H9 (cell line): ENCODE data around the gene CASK. TPM values are rescaled to one million over a fixed set of nuclear protein-coding genes. Genes with fewer than 3 reads are reported as not detected.
"Not testable (repeated sequence)": the region's sequence is repeated elsewhere in the genome, so short reads cannot be mapped to it uniquely, and the experiment has no call there.

Experiments used
- DNase-seq: peaks from one replicate; pipeline ENCODE4 v3.0.0-alpha.2; 2017
- H2AFZ ChIP-seq: one replicate; pipeline ENCODE4 v1.6.1; 2013; ENCODE audit warnings: mild to moderate bottlenecking, low read length, control low read depth, moderate library complexity
- H2AK5ac ChIP-seq: 2 replicates; pipeline ENCODE4 v1.6.1; 2013; ENCODE audit warnings: low read length, control low read depth, mixed read lengths; ENCODE audit not compliant: insufficient read length
- H2BK120ac ChIP-seq: one replicate; pipeline ENCODE4 v1.6.1; 2013; ENCODE audit warnings: low read depth, mild to moderate bottlenecking, low read length, control low read depth, inconsistent platforms; ENCODE audit not compliant: poor library complexity, severe bottlenecking
- H2BK12ac ChIP-seq: 2 replicates; pipeline ENCODE4 v1.6.1; 2013; ENCODE audit warnings: low read length, control low read depth, mixed read lengths, low read depth; ENCODE audit not compliant: insufficient read length
- H2BK15ac ChIP-seq: 2 replicates; pipeline ENCODE4 v1.6.1; 2013; ENCODE audit warnings: low read depth, low read length, control low read depth
- H2BK20ac ChIP-seq: one replicate; pipeline ENCODE4 v1.6.1; 2013; ENCODE audit warnings: low read depth, mild to moderate bottlenecking, low read length, control low read depth, inconsistent platforms; ENCODE audit not compliant: poor library complexity, severe bottlenecking
- H2BK5ac ChIP-seq: 2 replicates; pipeline ENCODE4 v1.6.1; 2013; ENCODE audit warnings: low read length, control low read depth, mixed read lengths; ENCODE audit not compliant: insufficient read length
- H3K14ac ChIP-seq: 2 replicates; pipeline ENCODE4 v1.6.1; 2013; ENCODE audit warnings: low read length, control low read depth; ENCODE audit not compliant: insufficient read depth
- H3K18ac ChIP-seq: 2 replicates; pipeline ENCODE4 v1.6.1; 2013; ENCODE audit warnings: low read depth, mild to moderate bottlenecking, mixed read lengths, low read length, control low read depth; ENCODE audit not compliant: insufficient read length
- H3K23ac ChIP-seq: 2 replicates; pipeline ENCODE4 v1.6.1; 2013; ENCODE audit warnings: low read length, control low read depth, mixed read lengths, low read depth; ENCODE audit not compliant: insufficient read length
- H3K23me2 ChIP-seq: 2 replicates; pipeline ENCODE4 v1.6.1; 2013; ENCODE audit warnings: low read depth, mild to moderate bottlenecking, mixed read lengths, low read length, control low read depth; ENCODE audit not compliant: insufficient read length, poor library complexity, severe bottlenecking
- H3K27ac ChIP-seq: 2 replicates; pipeline ENCODE4 v1.5.1; 2013; ENCODE audit warnings: low read length, control low read depth, mixed read lengths, low read depth; ENCODE audit not compliant: insufficient read length
- H3K27me3 ChIP-seq: 2 replicates; pipeline ENCODE4 v1.6.1; 2013; ENCODE audit warnings: low read length, control low read depth, inconsistent platforms; ENCODE audit not compliant: insufficient read depth
- H3K4ac ChIP-seq: 2 replicates; pipeline ENCODE4 v1.6.1; 2013; ENCODE audit warnings: low read depth, mild to moderate bottlenecking, control low read depth, inconsistent platforms, low read length, moderate library complexity
- H3K4me1 ChIP-seq: 2 replicates; pipeline ENCODE4 v1.6.1; 2013; ENCODE audit warnings: low read length, control low read depth, inconsistent platforms; ENCODE audit not compliant: insufficient read depth
- H3K4me2 ChIP-seq: 2 replicates; pipeline ENCODE4 v1.6.1; 2013; ENCODE audit warnings: low read length, control low read depth, mixed read lengths; ENCODE audit not compliant: insufficient read length, insufficient read depth
- H3K56ac ChIP-seq: 2 replicates; pipeline ENCODE4 v1.6.1; 2013; ENCODE audit warnings: low read depth, mild to moderate bottlenecking, mixed read lengths, low read length, control low read depth; ENCODE audit not compliant: insufficient read length
- H3K79me1 ChIP-seq: 2 replicates; pipeline ENCODE4 v1.6.1; 2013; ENCODE audit warnings: low read depth, mild to moderate bottlenecking, moderate library complexity, low read length, control low read depth, inconsistent platforms; ENCODE audit not compliant: insufficient read depth, poor library complexity, severe bottlenecking
- H3K79me2 ChIP-seq: 2 replicates; pipeline ENCODE4 v1.6.1; 2013; ENCODE audit warnings: low read length, control low read depth, inconsistent platforms; ENCODE audit not compliant: insufficient read depth
- H3K9ac ChIP-seq: 2 replicates; pipeline ENCODE4 v1.6.1; 2013; ENCODE audit warnings: low read length, control low read depth, mixed read lengths; ENCODE audit not compliant: insufficient read length; ENCODE audit errors: extremely low read depth
- H3K9me3 ChIP-seq: one replicate; pipeline ENCODE4 v1.6.1; 2013; ENCODE audit warnings: low read depth, low read length, inconsistent platforms; ENCODE audit not compliant: control insufficient read depth
- H3T11ph ChIP-seq: one replicate; pipeline ENCODE4 v1.6.1; 2013; ENCODE audit warnings: mild to moderate bottlenecking, low read length, control low read depth, inconsistent platforms
- H4K20me1 ChIP-seq: one replicate; pipeline ENCODE4 v1.6.1; 2013; ENCODE audit not compliant: control insufficient read depth, insufficient read length, insufficient read depth
- H4K5ac ChIP-seq: 2 replicates; pipeline ENCODE4 v1.6.1; 2013; ENCODE audit warnings: low read depth, mild to moderate bottlenecking, mixed read lengths, low read length, control low read depth; ENCODE audit not compliant: insufficient read length
- H4K8ac ChIP-seq: replicated peaks from 2 replicates; pipeline ENCODE4 v1.6.1; 2013; ENCODE audit warnings: low read length, control low read depth, mixed read lengths, low read depth; ENCODE audit not compliant: insufficient read length
- H4K91ac ChIP-seq: 2 replicates; pipeline ENCODE4 v1.6.1; 2013; ENCODE audit warnings: low read depth, mild to moderate bottlenecking, moderate library complexity, mixed read lengths, low read length, control low read depth; ENCODE audit not compliant: insufficient read length
- H3K27ac Mint-ChIP-seq, 3 experiments: 2 replicates in 2 of 3; 3 replicates in 1 of 3; pipeline ENCODE4 v1.8.0; 2020 to 2021; ENCODE audit warnings: mixed read lengths in 3 of 3, mild to moderate bottlenecking in 1 of 3, moderate library complexity in 1 of 3
- H3K27me3 Mint-ChIP-seq: 2 replicates; pipeline ENCODE4 v1.8.0; 2021; ENCODE audit warnings: low read depth, mild to moderate bottlenecking, moderate library complexity, mixed read lengths
- H3K36me3 Mint-ChIP-seq, 3 experiments: 2 replicates in 2 of 3; 3 replicates in 1 of 3; pipeline ENCODE4 v1.8.0; 2020 to 2021; ENCODE audit warnings: low read depth in 3 of 3, mixed read lengths in 3 of 3; ENCODE audit not compliant: insufficient read depth in 1 of 3
- H3K4me1 Mint-ChIP-seq, 2 experiments: 2 replicates each; pipeline ENCODE4 v1.8.0; 2020; ENCODE audit warnings: mixed read lengths in 2 of 2
- H3K4me3 Mint-ChIP-seq, 2 experiments: 2 replicates in 1 of 2; 3 replicates in 1 of 2; pipeline ENCODE4 v1.8.0; 2020 to 2021; ENCODE audit warnings: mild to moderate bottlenecking in 2 of 2, mixed read lengths in 2 of 2, moderate library complexity in 1 of 2
- H3K9me3 Mint-ChIP-seq, 2 experiments: 2 replicates in 1 of 2; 3 replicates in 1 of 2; pipeline ENCODE4 v1.8.0; 2020; ENCODE audit warnings: mild to moderate bottlenecking in 2 of 2, mixed read lengths in 2 of 2, moderate library complexity in 1 of 2
- CTCF ChIP-seq: fragments of 200-600 bp; sonication (generic); conservative IDR thresholded peaks from 3 replicates; pipeline ENCODE4 v1.8.0; 2021; ENCODE audit warnings: antibody characterized with exemption, mild to moderate bottlenecking
- WGBS: extraction: QIAGEN DNeasy Blood & Tissue Kit; methylation state at CpG from one replicate; pipeline ENCODE4 v1.1.7; 2013; ENCODE audit warnings: missing lambda C conversion rate, low lambda C conversion rate, mixed read lengths; ENCODE audit not compliant: insufficient read length; ENCODE audit errors: extremely low coverage; 5-methylcytosine and 5-hydroxymethylcytosine counted together
- total RNA-seq: library from RNA; stranded (reverse); gene quantifications from 2 replicates; pipeline ENCODE4 v1.2.1, GENCODE V29; 2021

CASK gene
- total RNA-seq, 1 experiment from 2014 or later = 44.1 TPM

DNA sequence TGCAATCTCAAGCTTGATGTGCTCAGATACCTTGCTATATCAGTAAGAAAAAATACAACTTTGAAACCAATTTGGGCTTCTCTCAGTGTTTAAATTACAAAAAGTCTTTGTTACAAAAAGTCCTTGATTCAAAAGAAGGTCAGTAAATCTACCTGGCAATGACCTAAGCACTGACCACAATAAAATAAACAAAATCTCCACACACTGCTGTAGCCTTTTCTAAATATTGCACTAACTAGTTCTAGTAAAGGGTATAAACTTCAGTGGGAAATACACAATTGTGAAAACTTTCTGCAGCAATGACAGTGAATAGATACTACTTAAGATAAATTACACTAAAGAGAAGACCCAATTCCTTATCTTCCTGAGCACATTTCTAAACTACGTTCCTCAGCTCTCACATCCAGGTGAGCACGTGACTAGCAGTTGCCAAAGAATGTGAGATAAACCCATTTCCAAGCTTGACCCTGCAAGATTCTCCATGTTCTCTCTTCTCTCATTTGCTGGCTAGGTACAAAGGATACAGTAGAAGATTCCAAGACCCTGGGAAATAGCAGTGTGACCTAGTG lies 316.0 kb downstream of the CASK start:
- Histone ChIP-seq H4K8ac (no peak overlapping the region), H2AK5ac (no peak overlapping the region), H3K14ac (no peak overlapping the region), H4K20me1 (no peaks in the 10 kb centered on the region), H2BK15ac (no peak overlapping the region), H2BK120ac (no peak overlapping the region), H3K56ac (no peak overlapping the region), H3K4ac (no peak overlapping the region), H4K5ac (no peak overlapping the region), H3K9ac (no peak overlapping the region), H3K18ac (no peak overlapping the region), H3K79me1 (no peaks in the 10 kb centered on the region), H3K27ac (no peak overlapping the region), H3K23me2 (no peaks in the 10 kb centered on the region), H3K4me1 (peaks cover 14% of the 10 kb centered on the region; the same call in 1 of the 2 replicates), H3K23ac (no peak overlapping the region), H2BK20ac (no peak overlapping the region), H3K4me2 (no peak overlapping the region), H3T11ph (no peak overlapping the region), H2BK12ac (no peak overlapping the region), H2BK5ac (no peak overlapping the region), H3K79me2 (no peaks in the 10 kb centered on the region), H3K9me3 (no peaks in the 10 kb centered on the region), H4K91ac (no peak overlapping the region), H2AFZ (no peak overlapping the region), H3K27me3 (no peaks in the 10 kb centered on the region)
- Mint-ChIP-seq H3K27ac (peak overlapping the region in 2 of 3 experiments; percentile 47 to 49; a peak in 2 of 7 replicates), H3K36me3 (peaks cover 5 to 17% (median 6%) of the 10 kb centered on the region in 3 experiments), H3K4me3 (no peak overlapping the region), H3K9me3 (peaks cover 40 to 44% of the 10 kb centered on the region in 2 experiments), H3K4me1 (peaks cover 22 to 25% of the 10 kb centered on the region in 2 experiments), H3K27me3 (no peaks in the 10 kb centered on the region; the same call in 1 of the 2 replicates)
- no peak for TF ChIP-seq CTCF
- WGBS = no CpG with 5 or more reads among the region's 2 CpGs
- no peak for DNase-seq

DNA sequence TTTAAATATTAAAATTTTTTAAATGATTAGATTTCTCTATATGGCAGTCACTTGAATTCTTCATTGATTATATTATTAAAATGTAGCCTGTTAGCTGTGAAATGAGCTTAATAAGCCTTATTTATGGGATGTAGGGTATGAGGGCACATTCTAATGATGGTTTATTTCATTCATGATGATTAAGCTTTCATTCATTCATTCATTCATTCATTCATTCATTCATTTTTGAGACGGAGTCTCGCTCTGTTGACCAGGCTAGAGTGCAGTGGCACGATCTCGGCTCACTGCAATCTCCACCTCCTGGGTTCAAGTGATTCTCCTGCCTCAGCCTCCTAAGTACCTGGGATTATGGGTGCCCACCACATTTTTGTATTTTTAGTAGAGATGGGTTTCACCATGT lies 317.3 kb downstream of the CASK start:
- not testable (repeated sequence) for H2BK12ac ChIP-seq, H3K9me3 ChIP-seq, H3K79me1 ChIP-seq, H3K9ac ChIP-seq, H2BK20ac ChIP-seq, H2BK120ac ChIP-seq, H3K23me2 ChIP-seq, H3K4me2 ChIP-seq, H4K91ac ChIP-seq, H2BK15ac ChIP-seq, H3K27ac ChIP-seq, H3K23ac ChIP-seq, H2BK5ac ChIP-seq, H3K4me3 Mint-ChIP-seq, H3K79me2 ChIP-seq, H4K8ac ChIP-seq, DNase-seq, H3K27me3 ChIP-seq, H2AFZ ChIP-seq, H3T11ph ChIP-seq, H3K4ac ChIP-seq, H3K27ac Mint-ChIP-seq, H2AK5ac ChIP-seq, H4K5ac ChIP-seq, H3K56ac ChIP-seq, H4K20me1 ChIP-seq, H3K18ac ChIP-seq, H3K27me3 Mint-ChIP-seq, H3K14ac ChIP-seq
- H3K4me1 ChIP-seq = peaks cover 14% of the 10 kb centered on the region; the same call in 1 of the 2 replicates
- Mint-ChIP-seq H3K36me3 (peaks cover 5 to 17% (median 5%) of the 10 kb centered on the region in 3 experiments), H3K4me1 (peaks cover 23 to 26% of the 10 kb centered on the region in 2 experiments), H3K9me3 (peaks cover 35 to 42% of the 10 kb centered on the region in 2 experiments)
- WGBS = no CpG with 5 or more reads among the region's 4 CpGs
